ENCODE data around the gene SLFNL1. TPM values are rescaled to one million over a fixed set of nuclear protein-coding genes. Genes with fewer than 3 reads are reported as not detected.

SLFNL1 gene
- total RNA-seq, 1 experiment from 2014 or later, result 0.18 TPM

- H3K4me3 Mint-ChIP-seq (ENCODE audit: unreplicated experiment), result peak overlapping the region; percentile 12
- ChIA-PET CTCF (no interaction called here), POLR2A (interaction anchor here (0.7 kb wide), 1 partner anchor 1975 kb away, joined by 4 read pairs; no protein-coding TSS in a partner anchor)
- intact Hi-C loops (cut with micrococcal nuclease; ENCODE audit: unreplicated experiment), result no loop called here
- Histone ChIP-seq H3K9me3 (no peaks in the 10 kb centered on the region), H3K4me3 (ENCODE audit: low read depth, low read length) (no peak overlapping the region), H3K27me3 (replicated peaks; ENCODE audit: control insufficient read depth, insufficient read depth, low read length) (no peaks in the 10 kb centered on the region), H3K4me1 (peaks cover 53% of the 10 kb centered on the region), H3K36me3 (ENCODE audit: control insufficient read depth, insufficient read depth, low read length) (no peaks in the 10 kb centered on the region; the same call in 1 of the 2 replicates)
- no peak for TF ChIP-seq CTCF (IDR thresholded peaks at IDR 0.05; ENCODE audit: insufficient read depth in 1 of 2, low read depth in 1 of 2, low read length in 1 of 2, severe bottlenecking in 1 of 2, unreplicated experiment in 1 of 2)
- peaks cover 18% of the 10 kb centered on the region for H3K4me1 Mint-ChIP-seq (ENCODE audit: low read depth, unreplicated experiment)
- H3K36me3 Mint-ChIP-seq (ENCODE audit: insufficient read depth, unreplicated experiment), result peaks cover 74% of the 10 kb centered on the region
- H3K9me3 Mint-ChIP-seq (ENCODE audit: unreplicated experiment), result no peaks in the 10 kb centered on the region
- no peak for DNase-seq
- BruUV-seq (replicated peaks), result no TSS peak
- H3K27ac Mint-ChIP-seq (ENCODE audit: unreplicated experiment), result peak overlapping the region; percentile 80
- no peaks in the 10 kb centered on the region for H3K27me3 Mint-ChIP-seq (ENCODE audit: insufficient read depth, unreplicated experiment)
These were observed 35.6 kb downstream of the SLFNL1 start for GRCh38 chr1:40985875-40986274.

- Mint-ChIP-seq H3K9me3 (ENCODE audit: unreplicated experiment) (no peaks in the 10 kb centered on the region), H3K27ac (ENCODE audit: unreplicated experiment) (no peak overlapping the region), H3K4me3 (ENCODE audit: unreplicated experiment) (no peak overlapping the region), H3K36me3 (ENCODE audit: insufficient read depth, unreplicated experiment) (peaks cover 74% of the 10 kb centered on the region), H3K4me1 (ENCODE audit: low read depth, unreplicated experiment) (peaks cover 24% of the 10 kb centered on the region), H3K27me3 (ENCODE audit: insufficient read depth, unreplicated experiment) (no peaks in the 10 kb centered on the region)
- Histone ChIP-seq H3K9me3 (no peaks in the 10 kb centered on the region), H3K27me3 (replicated peaks; ENCODE audit: control insufficient read depth, insufficient read depth, low read length) (no peaks in the 10 kb centered on the region), H3K4me1 (peaks cover 53% of the 10 kb centered on the region), H3K36me3 (ENCODE audit: control insufficient read depth, insufficient read depth, low read length) (no peaks in the 10 kb centered on the region; the same call in 1 of the 2 replicates), H3K4me3 (ENCODE audit: low read depth, low read length) (no peak overlapping the region)
- DNase-seq, result no peak
- ChIA-PET POLR2A (interaction anchor here (0.7 kb wide), 1 partner anchor 1975 kb away, joined by 4 read pairs; no protein-coding TSS in a partner anchor), CTCF (no interaction called here)
- no peak for TF ChIP-seq CTCF (IDR thresholded peaks at IDR 0.05; ENCODE audit: insufficient read depth in 1 of 2, low read depth in 1 of 2, low read length in 1 of 2, severe bottlenecking in 1 of 2, unreplicated experiment in 1 of 2)
- BruUV-seq (replicated peaks), result no TSS peak
- intact Hi-C loops (cut with micrococcal nuclease; ENCODE audit: unreplicated experiment), result no loop called here
These were observed 36.4 kb downstream of the SLFNL1 start for GRCh38 chr1:40985161-40985560.

- H3K4me1 Mint-ChIP-seq (ENCODE audit: low read depth, unreplicated experiment), result peaks cover 24% of the 10 kb centered on the region
- Histone ChIP-seq H3K36me3 (ENCODE audit: control insufficient read depth, insufficient read depth, low read length) (no peaks in the 10 kb centered on the region; the same call in 1 of the 2 replicates), H3K27me3 (replicated peaks; ENCODE audit: control insufficient read depth, insufficient read depth, low read length) (no peaks in the 10 kb centered on the region), H3K4me1 (peaks cover 53% of the 10 kb centered on the region), H3K9me3 (no peaks in the 10 kb centered on the region), H3K4me3 (ENCODE audit: low read depth, low read length) (no peak overlapping the region)
- CTCF ChIA-PET, result no interaction called here
- H3K27me3 Mint-ChIP-seq (ENCODE audit: insufficient read depth, unreplicated experiment), result no peaks in the 10 kb centered on the region
- no peaks in the 10 kb centered on the region for H3K9me3 Mint-ChIP-seq (ENCODE audit: unreplicated experiment)
- no peak for DNase-seq
- H3K4me3 Mint-ChIP-seq (ENCODE audit: unreplicated experiment), result no peak overlapping the region
- no peak overlapping the region for H3K27ac Mint-ChIP-seq (ENCODE audit: unreplicated experiment)
- TF ChIP-seq CTCF (IDR thresholded peaks at IDR 0.05; ENCODE audit: insufficient read depth in 1 of 2, low read depth in 1 of 2, low read length in 1 of 2, severe bottlenecking in 1 of 2, unreplicated experiment in 1 of 2), result no peak
- POLR2A ChIA-PET, result no interaction called here
- no TSS peak for BruUV-seq (replicated peaks)
- intact Hi-C loops (cut with micrococcal nuclease; ENCODE audit: unreplicated experiment), result no loop called here
- H3K36me3 Mint-ChIP-seq (ENCODE audit: insufficient read depth, unreplicated experiment), result peaks cover 72% of the 10 kb centered on the region
These were observed 37.0 kb downstream of the SLFNL1 start for GRCh38 chr1:40984531-40984930.

All from Caco-2 (cell line).